Memory B cell (primary cell): ENCODE measurements around the gene UBE2D1.

ENCODE experiments used
- ATAC-seq: fragments of 150-1000 bp; cut with Tn5 transposase; 2 replicates; pipeline ENCODE4 v1.10.0; 2021; ENCODE audit warnings: low read depth, mild to moderate bottlenecking, moderate library complexity
- DNase-seq, 2 donors: peaks; one replicate each; pipeline ENCODE4 v3.0.0; 2022; ENCODE audit warnings: low spot score in 2 of 2
- H3K27ac Mint-ChIP-seq: one replicate; pipeline ENCODE4 v1.8.0; 2022; ENCODE audit warnings: mild to moderate bottlenecking, moderate library complexity, mixed read lengths
- H3K27me3 Mint-ChIP-seq: one replicate; pipeline ENCODE4 v1.8.0; 2022; ENCODE audit warnings: mixed read lengths
- H3K36me3 Mint-ChIP-seq: one replicate; pipeline ENCODE4 v1.8.0; 2022; ENCODE audit warnings: mild to moderate bottlenecking, mixed read lengths
- H3K4me1 Mint-ChIP-seq: one replicate; pipeline ENCODE4 v1.8.0; 2022; ENCODE audit warnings: mixed read lengths
- H3K4me3 Mint-ChIP-seq: one replicate; pipeline ENCODE4 v1.8.0; 2022; ENCODE audit warnings: mild to moderate bottlenecking, moderate library complexity, mixed read lengths
- H3K9me3 Mint-ChIP-seq: one replicate; pipeline ENCODE4 v1.8.0; 2022; ENCODE audit warnings: mixed read lengths

UBE2D1 gene

DNA sequence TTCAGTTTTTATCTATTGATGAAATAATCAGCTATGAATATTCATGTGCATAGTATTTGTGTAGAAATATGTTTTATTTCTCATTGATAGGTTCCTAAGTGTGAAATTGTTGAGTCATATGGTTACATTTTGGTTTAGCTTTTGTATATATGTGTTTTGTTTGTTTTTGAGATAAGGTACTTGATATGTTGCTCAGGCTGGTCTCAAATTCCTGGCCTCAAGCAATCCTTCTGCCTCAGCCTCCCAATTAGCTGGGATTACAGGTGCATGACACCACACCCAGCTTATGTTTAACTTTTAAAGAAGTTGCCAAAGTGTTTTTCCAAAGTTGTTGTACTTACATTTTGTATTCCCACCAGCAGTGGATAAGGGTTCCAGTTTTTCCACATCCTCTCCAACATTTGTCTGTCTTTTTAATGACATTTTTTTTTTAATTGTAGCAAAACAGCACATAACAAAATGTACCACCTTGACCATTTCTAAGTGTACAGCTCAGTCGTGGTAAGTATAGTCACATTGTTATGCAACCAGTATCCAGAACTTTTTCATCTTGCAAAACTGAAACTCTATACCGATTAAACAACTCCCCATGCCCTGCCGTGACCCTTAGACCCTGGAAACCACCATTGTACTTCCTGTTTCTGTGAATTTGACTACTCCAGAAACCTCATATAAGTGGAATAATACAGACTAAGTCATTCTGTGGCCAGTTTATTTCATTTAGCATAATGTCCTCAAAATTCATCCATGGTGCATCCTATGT, 12.6 kb upstream of the UBE2D1 start:
- no peaks in the 10 kb centered on the region for H3K36me3 Mint-ChIP-seq
- H3K27ac Mint-ChIP-seq, result peak overlapping the region; percentile 29
- H3K9me3 Mint-ChIP-seq, result no peaks in the 10 kb centered on the region
- H3K4me3 Mint-ChIP-seq, result no peak overlapping the region
- peaks cover 6% of the 10 kb centered on the region for H3K4me1 Mint-ChIP-seq
- peak in 1 of 2 donors; percentile 16 for DNase-seq
- no peaks in the 10 kb centered on the region for H3K27me3 Mint-ChIP-seq
- ATAC-seq, result peak; percentile 95

DNA sequence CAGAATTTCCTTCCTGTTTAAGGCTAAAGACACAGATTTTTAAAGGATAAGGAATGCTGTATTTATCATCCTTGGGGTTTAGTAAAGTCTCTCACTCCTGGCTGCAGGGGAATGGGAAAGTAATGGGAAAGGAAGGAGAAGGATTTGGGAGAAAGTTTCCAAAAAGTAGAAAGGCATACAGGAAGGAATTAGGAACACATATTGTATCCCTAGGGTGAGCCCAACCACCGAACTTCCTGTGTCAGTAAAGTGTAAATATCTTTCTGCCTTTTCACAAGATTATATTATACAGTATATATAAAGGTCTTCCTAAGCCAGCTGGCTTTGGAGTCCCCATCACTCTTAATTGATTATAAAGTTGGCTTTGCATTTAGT, 12.0 kb upstream of the UBE2D1 start:
- Mint-ChIP-seq H3K9me3 (no peaks in the 10 kb centered on the region), H3K4me1 (peaks cover 6% of the 10 kb centered on the region), H3K36me3 (no peaks in the 10 kb centered on the region), H3K4me3 (no peak overlapping the region), H3K27me3 (no peaks in the 10 kb centered on the region), H3K27ac (peak overlapping the region; percentile 29)
- no peak for DNase-seq
- ATAC-seq, result no peak

GRCh38 chr10:58326967-58327381, 7.8 kb upstream of the UBE2D1 start:
- H3K36me3 Mint-ChIP-seq, result no peaks in the 10 kb centered on the region
- no peak overlapping the region for H3K4me3 Mint-ChIP-seq
- no peak overlapping the region for H3K27ac Mint-ChIP-seq
- H3K4me1 Mint-ChIP-seq, result peaks cover 8% of the 10 kb centered on the region
- DNase-seq, result no peak
- no peak for ATAC-seq
- H3K9me3 Mint-ChIP-seq, result no peaks in the 10 kb centered on the region
- H3K27me3 Mint-ChIP-seq, result no peaks in the 10 kb centered on the region

DNA sequence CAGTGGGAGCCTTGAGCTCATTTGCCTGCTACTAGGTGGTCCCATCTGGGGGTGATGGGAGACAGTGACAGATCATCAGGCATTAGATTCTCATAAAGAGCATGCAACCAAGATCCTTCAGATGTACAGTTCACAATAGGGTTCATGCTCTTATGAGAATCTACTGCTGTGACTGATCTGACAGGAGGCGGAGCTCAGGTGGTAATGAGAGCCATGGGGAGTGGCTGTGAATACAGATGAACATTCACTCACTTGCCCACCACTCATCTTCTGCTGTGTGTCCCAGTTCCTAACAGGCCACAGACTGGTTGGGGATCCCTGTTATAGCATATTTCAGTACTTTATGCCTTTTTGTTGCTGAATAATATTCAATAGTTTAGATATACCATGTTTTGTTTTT, 6.6 kb upstream of the UBE2D1 start:
- Mint-ChIP-seq H3K27me3 (no peaks in the 10 kb centered on the region), H3K4me3 (no peak overlapping the region), H3K9me3 (no peaks in the 10 kb centered on the region), H3K36me3 (no peaks in the 10 kb centered on the region), H3K4me1 (peaks cover 2% of the 10 kb centered on the region), H3K27ac (no peak overlapping the region)
- no peak for ATAC-seq
- no peak for DNase-seq

- H3K4me3 Mint-ChIP-seq, result no peak overlapping the region
- DNase-seq, result no peak
Observed at GRCh38 chr10:58330431-58330830, 4.4 kb upstream of the UBE2D1 start.

DNA sequence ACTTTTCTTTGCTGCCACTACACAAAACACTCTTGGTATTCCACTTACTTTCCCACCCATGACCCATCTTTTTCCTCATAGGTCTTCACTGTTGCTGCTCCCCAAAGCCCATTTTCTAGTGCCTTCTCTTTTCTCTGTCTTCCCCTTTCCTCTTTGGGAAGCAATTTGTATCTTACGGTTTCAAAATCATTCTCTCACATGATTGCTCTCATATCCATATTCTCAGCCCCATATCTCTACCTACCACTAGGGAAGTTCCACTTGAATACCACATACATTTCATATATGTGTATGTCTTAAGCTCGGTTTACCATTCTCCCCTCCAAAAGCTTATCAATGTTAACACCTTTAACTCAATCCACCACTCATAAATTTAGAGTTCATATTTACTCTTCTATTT, 3.2 kb upstream of the UBE2D1 start:
- Mint-ChIP-seq H3K27me3 (no peaks in the 10 kb centered on the region), H3K27ac (no peak overlapping the region), H3K9me3 (no peaks in the 10 kb centered on the region), H3K4me1 (peaks cover 17% of the 10 kb centered on the region), H3K4me3 (no peak overlapping the region), H3K36me3 (no peaks in the 10 kb centered on the region)
- ATAC-seq (no peak), DNase-seq (no peak)

More at GRCh38 chr10:58330431-58330830, 4.4 kb upstream of the UBE2D1 start:
- no peak overlapping the region for H3K27ac Mint-ChIP-seq
- ATAC-seq, result no peak
- no peaks in the 10 kb centered on the region for H3K9me3 Mint-ChIP-seq
- H3K27me3 Mint-ChIP-seq, result no peaks in the 10 kb centered on the region
- H3K36me3 Mint-ChIP-seq, result no peaks in the 10 kb centered on the region
- H3K4me1 Mint-ChIP-seq, result peaks cover 7% of the 10 kb centered on the region

- H3K4me1 Mint-ChIP-seq, result peaks cover 25% of the 10 kb centered on the region
- peak overlapping the region; percentile 90 for H3K27ac Mint-ChIP-seq
- DNase-seq (peak; percentile 0 to 30), ATAC-seq (peak; percentile 31)
- no peaks in the 10 kb centered on the region for H3K36me3 Mint-ChIP-seq
- H3K4me3 Mint-ChIP-seq, result peak overlapping the region; percentile 91
- H3K9me3 Mint-ChIP-seq, result no peaks in the 10 kb centered on the region
- no peaks in the 10 kb centered on the region for H3K27me3 Mint-ChIP-seq
Observed at GRCh38 chr10:58335306-58336005, 650 bp downstream of the UBE2D1 start.

DNA sequence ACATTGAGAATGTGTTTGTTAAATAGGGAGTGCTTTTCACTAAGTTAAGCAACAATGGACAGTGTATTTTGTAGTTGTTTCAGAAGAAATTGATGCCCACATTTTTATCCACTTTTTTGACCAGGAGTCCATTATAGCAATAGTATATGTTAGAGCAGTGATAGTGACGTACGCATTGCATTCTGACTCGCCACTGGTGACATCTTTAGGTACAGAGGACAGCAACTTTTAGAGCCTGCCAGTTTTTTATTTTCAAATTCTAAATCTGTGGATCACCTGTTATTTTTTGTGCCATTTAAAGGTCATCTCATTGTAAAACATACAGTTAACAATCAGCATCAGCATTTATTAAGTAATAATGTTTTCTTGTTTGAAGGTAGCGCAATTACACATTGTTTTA, 1.4 kb downstream of the UBE2D1 start:
- ATAC-seq (no peak), DNase-seq (no peak)
- Mint-ChIP-seq H3K36me3 (no peaks in the 10 kb centered on the region), H3K4me3 (peak overlapping the region; percentile 91), H3K27ac (peak overlapping the region; percentile 90), H3K4me1 (peaks cover 29% of the 10 kb centered on the region), H3K9me3 (no peaks in the 10 kb centered on the region), H3K27me3 (no peaks in the 10 kb centered on the region)

- no peaks in the 10 kb centered on the region for H3K27me3 Mint-ChIP-seq
- H3K4me3 Mint-ChIP-seq, result no peak overlapping the region
- DNase-seq (no peak), ATAC-seq (no peak)
- peaks cover 6% of the 10 kb centered on the region for H3K36me3 Mint-ChIP-seq
- peaks cover 28% of the 10 kb centered on the region for H3K4me1 Mint-ChIP-seq
- H3K27ac Mint-ChIP-seq, result no peak overlapping the region
- H3K9me3 Mint-ChIP-seq, result no peaks in the 10 kb centered on the region
Observed at GRCh38 chr10:58341422-58341821, 6.6 kb downstream of the UBE2D1 start.

- Mint-ChIP-seq H3K4me3 (no peak overlapping the region), H3K9me3 (no peaks in the 10 kb centered on the region), H3K36me3 (peaks cover 9% of the 10 kb centered on the region), H3K27me3 (no peaks in the 10 kb centered on the region), H3K4me1 (peaks cover 28% of the 10 kb centered on the region), H3K27ac (peak overlapping the region; percentile 17)
- DNase-seq (no peak), ATAC-seq (no peak)
Observed at GRCh38 chr10:58341947-58342346, 7.1 kb downstream of the UBE2D1 start.

- peaks cover 12% of the 10 kb centered on the region for H3K36me3 Mint-ChIP-seq
- no peaks in the 10 kb centered on the region for H3K9me3 Mint-ChIP-seq
- no peaks in the 10 kb centered on the region for H3K27me3 Mint-ChIP-seq
- no peak overlapping the region for H3K4me3 Mint-ChIP-seq
- peaks cover 32% of the 10 kb centered on the region for H3K4me1 Mint-ChIP-seq
- peak overlapping the region; percentile 17 for H3K27ac Mint-ChIP-seq
- ATAC-seq (no peak), DNase-seq (no peak)
Observed at GRCh38 chr10:58347967-58348366, 13.2 kb downstream of the UBE2D1 start.

GRCh38 chr10:58348571-58349033, 13.8 kb downstream of the UBE2D1 start:
- no peak for DNase-seq
- Mint-ChIP-seq H3K36me3 (peaks cover 12% of the 10 kb centered on the region), H3K9me3 (no peaks in the 10 kb centered on the region), H3K27ac (peak overlapping the region; percentile 17), H3K27me3 (no peaks in the 10 kb centered on the region), H3K4me3 (no peak overlapping the region), H3K4me1 (peaks cover 32% of the 10 kb centered on the region)
- ATAC-seq, result no peak

DNA sequence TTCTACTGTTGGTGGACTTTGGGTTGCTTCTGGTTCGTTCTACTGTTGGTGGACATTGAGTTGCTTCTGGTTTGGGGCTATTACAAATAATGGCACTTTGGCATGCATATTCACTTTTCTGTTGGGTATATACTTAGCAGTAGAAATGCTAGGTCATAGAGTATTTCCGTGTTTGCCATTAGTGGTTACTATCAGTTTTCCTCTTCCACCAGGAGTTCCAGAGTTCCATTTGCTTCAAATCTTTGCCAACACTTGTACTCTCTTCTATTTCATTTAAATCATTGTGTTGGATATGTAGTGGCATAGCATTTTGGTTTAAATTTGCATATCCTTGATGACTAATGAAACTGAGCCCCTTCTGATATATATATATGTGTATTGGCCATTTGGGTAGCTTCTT, 15.2 kb downstream of the UBE2D1 start:
- no peak overlapping the region for H3K4me3 Mint-ChIP-seq
- H3K27ac Mint-ChIP-seq, result no peak overlapping the region
- peaks cover 12% of the 10 kb centered on the region for H3K36me3 Mint-ChIP-seq
- H3K4me1 Mint-ChIP-seq, result peaks cover 32% of the 10 kb centered on the region
- no peak for ATAC-seq
- DNase-seq, result no peak
- no peaks in the 10 kb centered on the region for H3K27me3 Mint-ChIP-seq
- no peaks in the 10 kb centered on the region for H3K9me3 Mint-ChIP-seq

DNA sequence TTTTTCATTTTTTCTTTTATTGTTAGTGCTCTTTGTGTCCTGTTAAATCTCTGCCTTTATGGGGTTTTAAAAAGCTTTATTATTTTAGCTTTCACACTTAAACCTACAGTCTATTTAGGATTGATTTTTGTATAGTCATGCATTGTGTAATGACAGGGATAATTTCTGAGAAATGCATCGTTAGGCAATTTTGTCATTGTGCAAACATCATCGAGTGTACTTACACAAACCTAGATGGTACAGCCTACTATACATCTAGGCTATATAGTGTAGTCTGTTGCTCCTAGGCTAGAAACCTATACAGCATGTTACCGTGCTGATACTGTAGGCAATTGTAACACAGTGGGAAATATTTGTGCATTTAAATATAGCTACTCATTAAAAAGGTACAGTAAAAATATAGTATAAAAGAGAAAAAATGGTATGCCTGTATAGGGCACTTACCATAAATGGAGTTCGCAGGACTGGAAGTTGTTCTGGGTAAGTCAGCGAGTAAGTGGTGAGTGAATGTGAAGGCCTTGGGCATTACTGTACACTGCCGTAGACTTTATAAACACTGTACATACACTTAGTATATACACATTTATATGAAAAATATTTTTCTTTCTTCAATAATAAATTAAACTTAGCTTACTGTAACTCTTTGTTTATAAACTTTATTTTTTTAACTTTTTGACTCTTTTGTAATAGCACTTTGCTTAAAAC, 16.0 kb downstream of the UBE2D1 start:
- no peak for DNase-seq
- Mint-ChIP-seq H3K4me3 (no peak overlapping the region), H3K27ac (no peak overlapping the region), H3K27me3 (no peaks in the 10 kb centered on the region), H3K36me3 (peaks cover 9% of the 10 kb centered on the region), H3K9me3 (no peaks in the 10 kb centered on the region), H3K4me1 (peaks cover 36% of the 10 kb centered on the region)
- no peak for ATAC-seq
